WTC11 (cell line): Measurements from ENCODE around the gene GRN.
"Not testable (repeated sequence)": the region's sequence is repeated elsewhere in the genome, so short reads cannot be mapped to it uniquely, and the experiment has no call there.

Source experiments
- ELF4 ChIP-seq: sonication (generic); formaldehyde crosslinking; IDR thresholded peaks from 2 replicates; pipeline ENCODE4 v1.8.1; 2022; ENCODE audit warnings: low read depth, mild to moderate bottlenecking, moderate library complexity, missing genetic modification reagents
- ESRRA ChIP-seq: sonication (generic); formaldehyde crosslinking; IDR thresholded peaks from 2 replicates; pipeline ENCODE4 v1.8.1; 2022; ENCODE audit warnings: mild to moderate bottlenecking, missing genetic modification reagents, borderline replicate concordance
- FOXJ3 ChIP-seq: sonication (generic); formaldehyde crosslinking; IDR thresholded peaks from 2 replicates; pipeline ENCODE4 v1.9.0; 2021; ENCODE audit warnings: missing genetic modification reagents, mild to moderate bottlenecking, borderline replicate concordance
- SMAD3 ChIP-seq: sonication (generic); formaldehyde crosslinking; IDR thresholded peaks from 2 replicates; pipeline ENCODE4 v1.8.0; 2022; ENCODE audit warnings: missing genetic modification reagents, mild to moderate bottlenecking, borderline replicate concordance
- SMAD4 ChIP-seq: sonication (generic); formaldehyde crosslinking; IDR thresholded peaks from 2 replicates; pipeline ENCODE4 v1.8.0; 2022; ENCODE audit warnings: mild to moderate bottlenecking, missing genetic modification reagents
- SP1 ChIP-seq: sonication (generic); formaldehyde crosslinking; conservative IDR thresholded peaks from 2 replicates; pipeline ENCODE4 v1.8.1; 2022; ENCODE audit warnings: missing genetic modification reagents
- ZNF317 ChIP-seq: sonication (generic); formaldehyde crosslinking; IDR thresholded peaks from 2 replicates; pipeline ENCODE4 v1.8.1; 2023; ENCODE audit warnings: low read depth, mild to moderate bottlenecking, moderate library complexity, missing genetic modification reagents, borderline replicate concordance
- TF ChIP-seq, protein P1 (sequence below): fragments of 200-600 bp; IDR thresholded peaks from 2 replicates; pipeline ENCODE4 v1.8.0; 2022; ENCODE audit warnings: antibody characterized with exemption
- TF ChIP-seq, protein P2 (sequence below): sonication (generic); formaldehyde crosslinking; IDR thresholded peaks from 2 replicates; pipeline ENCODE4 v1.8.1; 2022; ENCODE audit warnings: mild to moderate bottlenecking, missing genetic modification reagents, moderate library complexity, borderline replicate concordance
- TF ChIP-seq, protein P3 (sequence below): fragments of 250-450 bp; sonication (Bioruptor Pico); IDR thresholded peaks from 2 replicates; pipeline ENCODE4 v2.1.2; 2022; ENCODE audit warnings: mild to moderate bottlenecking, moderate library complexity
- TF ChIP-seq, protein P4 (sequence below): sonication (generic); formaldehyde crosslinking; IDR thresholded peaks from 2 replicates; pipeline ENCODE4 v1.8.0; 2022; ENCODE audit warnings: mild to moderate bottlenecking, missing genetic modification reagents
- TF ChIP-seq, protein P5 (sequence below): sonication (generic); formaldehyde crosslinking; IDR thresholded peaks from 2 replicates; pipeline ENCODE4 v1.8.1; 2023; ENCODE audit warnings: mild to moderate bottlenecking, missing genetic modification reagents, moderate library complexity

DNA sequence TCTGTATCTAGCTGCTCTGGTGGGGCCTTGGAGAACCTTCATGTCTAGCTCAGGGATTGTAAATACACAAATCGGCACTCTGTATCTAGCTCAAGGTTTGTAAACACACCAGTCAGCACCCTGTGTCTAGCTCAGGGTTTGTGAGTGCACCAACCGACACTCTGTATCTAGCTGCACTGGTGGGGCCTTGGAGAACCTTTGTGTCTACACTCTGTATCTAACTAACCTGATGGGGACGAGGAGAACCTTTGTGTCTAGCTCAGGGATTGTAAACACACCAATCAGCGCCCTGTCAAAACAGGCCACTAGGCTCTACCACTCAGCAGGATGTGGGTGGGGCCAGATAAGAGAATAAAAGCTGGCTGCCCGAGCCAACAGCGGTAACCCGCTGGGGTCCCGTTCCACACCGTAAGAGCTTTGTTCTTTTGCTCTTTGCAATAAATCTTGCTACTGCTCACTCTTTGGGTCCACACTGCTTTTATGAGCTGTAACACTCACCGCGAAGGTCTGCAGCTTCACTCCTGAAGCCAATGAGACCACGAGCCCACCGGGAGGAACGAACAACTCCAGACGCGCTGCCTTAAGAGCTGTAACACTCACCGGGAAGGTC, 24.4 kb downstream of the GRN start:
- TF ChIP-seq, protein P1, sequence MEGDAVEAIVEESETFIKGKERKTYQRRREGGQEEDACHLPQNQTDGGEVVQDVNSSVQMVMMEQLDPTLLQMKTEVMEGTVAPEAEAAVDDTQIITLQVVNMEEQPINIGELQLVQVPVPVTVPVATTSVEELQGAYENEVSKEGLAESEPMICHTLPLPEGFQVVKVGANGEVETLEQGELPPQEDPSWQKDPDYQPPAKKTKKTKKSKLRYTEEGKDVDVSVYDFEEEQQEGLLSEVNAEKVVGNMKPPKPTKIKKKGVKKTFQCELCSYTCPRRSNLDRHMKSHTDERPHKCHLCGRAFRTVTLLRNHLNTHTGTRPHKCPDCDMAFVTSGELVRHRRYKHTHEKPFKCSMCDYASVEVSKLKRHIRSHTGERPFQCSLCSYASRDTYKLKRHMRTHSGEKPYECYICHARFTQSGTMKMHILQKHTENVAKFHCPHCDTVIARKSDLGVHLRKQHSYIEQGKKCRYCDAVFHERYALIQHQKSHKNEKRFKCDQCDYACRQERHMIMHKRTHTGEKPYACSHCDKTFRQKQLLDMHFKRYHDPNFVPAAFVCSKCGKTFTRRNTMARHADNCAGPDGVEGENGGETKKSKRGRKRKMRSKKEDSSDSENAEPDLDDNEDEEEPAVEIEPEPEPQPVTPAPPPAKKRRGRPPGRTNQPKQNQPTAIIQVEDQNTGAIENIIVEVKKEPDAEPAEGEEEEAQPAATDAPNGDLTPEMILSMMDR = not testable (repeated sequence)
- TF ChIP-seq ELF4 (CRISPR knock-in tag); SMAD4; ESRRA (CRISPR knock-in tag); SMAD3 (CRISPR knock-in tag); ZNF317; FOXJ3 (CRISPR knock-in tag); SP1: not testable (repeated sequence)
- TF ChIP-seq, protein P2, sequence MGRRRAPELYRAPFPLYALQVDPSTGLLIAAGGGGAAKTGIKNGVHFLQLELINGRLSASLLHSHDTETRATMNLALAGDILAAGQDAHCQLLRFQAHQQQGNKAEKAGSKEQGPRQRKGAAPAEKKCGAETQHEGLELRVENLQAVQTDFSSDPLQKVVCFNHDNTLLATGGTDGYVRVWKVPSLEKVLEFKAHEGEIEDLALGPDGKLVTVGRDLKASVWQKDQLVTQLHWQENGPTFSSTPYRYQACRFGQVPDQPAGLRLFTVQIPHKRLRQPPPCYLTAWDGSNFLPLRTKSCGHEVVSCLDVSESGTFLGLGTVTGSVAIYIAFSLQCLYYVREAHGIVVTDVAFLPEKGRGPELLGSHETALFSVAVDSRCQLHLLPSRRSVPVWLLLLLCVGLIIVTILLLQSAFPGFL (CRISPR knock-in tag) = not testable (repeated sequence)
- TF ChIP-seq, protein P3, sequence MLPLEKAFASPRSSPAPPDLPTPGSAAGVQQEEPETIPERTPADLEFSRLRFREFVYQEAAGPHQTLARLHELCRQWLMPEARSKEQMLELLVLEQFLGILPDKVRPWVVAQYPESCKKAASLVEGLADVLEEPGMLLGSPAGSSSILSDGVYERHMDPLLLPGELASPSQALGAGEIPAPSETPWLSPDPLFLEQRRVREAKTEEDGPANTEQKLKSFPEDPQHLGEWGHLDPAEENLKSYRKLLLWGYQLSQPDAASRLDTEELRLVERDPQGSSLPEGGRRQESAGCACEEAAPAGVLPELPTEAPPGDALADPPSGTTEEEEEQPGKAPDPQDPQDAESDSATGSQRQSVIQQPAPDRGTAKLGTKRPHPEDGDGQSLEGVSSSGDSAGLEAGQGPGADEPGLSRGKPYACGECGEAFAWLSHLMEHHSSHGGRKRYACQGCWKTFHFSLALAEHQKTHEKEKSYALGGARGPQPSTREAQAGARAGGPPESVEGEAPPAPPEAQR (CRISPR knock-in tag) = not testable (repeated sequence)
- TF ChIP-seq, protein P4, sequence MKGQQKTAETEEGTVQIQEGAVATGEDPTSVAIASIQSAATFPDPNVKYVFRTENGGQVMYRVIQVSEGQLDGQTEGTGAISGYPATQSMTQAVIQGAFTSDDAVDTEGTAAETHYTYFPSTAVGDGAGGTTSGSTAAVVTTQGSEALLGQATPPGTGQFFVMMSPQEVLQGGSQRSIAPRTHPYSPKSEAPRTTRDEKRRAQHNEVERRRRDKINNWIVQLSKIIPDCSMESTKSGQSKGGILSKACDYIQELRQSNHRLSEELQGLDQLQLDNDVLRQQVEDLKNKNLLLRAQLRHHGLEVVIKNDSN (CRISPR knock-in tag) = not testable (repeated sequence)
- TF ChIP-seq, protein P5, sequence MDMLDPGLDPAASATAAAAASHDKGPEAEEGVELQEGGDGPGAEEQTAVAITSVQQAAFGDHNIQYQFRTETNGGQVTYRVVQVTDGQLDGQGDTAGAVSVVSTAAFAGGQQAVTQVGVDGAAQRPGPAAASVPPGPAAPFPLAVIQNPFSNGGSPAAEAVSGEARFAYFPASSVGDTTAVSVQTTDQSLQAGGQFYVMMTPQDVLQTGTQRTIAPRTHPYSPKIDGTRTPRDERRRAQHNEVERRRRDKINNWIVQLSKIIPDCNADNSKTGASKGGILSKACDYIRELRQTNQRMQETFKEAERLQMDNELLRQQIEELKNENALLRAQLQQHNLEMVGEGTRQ (CRISPR knock-in tag) = not testable (repeated sequence)
